SK-N-MC (cell line): Measurements from ENCODE around the gene TTLL10.

ENCODE experiments used
- EZH2 ChIP-seq: fragments of 200-600 bp; sonication (generic); IDR thresholded peaks from one replicate; pipeline ENCODE4 v1.6.1; 2017; ENCODE audit warnings: antibody characterized with exemption
- FOXP2 ChIP-seq: optimal IDR thresholded peaks from 2 replicates; pipeline ENCODE3; 2011; ENCODE audit warnings: mild to moderate bottlenecking, moderate library complexity; ENCODE audit not compliant: insufficient read depth; ENCODE audit errors: extremely low read length, control extremely low read depth
- POLR2AphosphoS5 ChIP-seq: IDR thresholded peaks from 2 replicates; pipeline ENCODE4 v1.6.1; 2012; ENCODE audit warnings: mild to moderate bottlenecking, low read depth, low read length, borderline replicate concordance

DNA sequence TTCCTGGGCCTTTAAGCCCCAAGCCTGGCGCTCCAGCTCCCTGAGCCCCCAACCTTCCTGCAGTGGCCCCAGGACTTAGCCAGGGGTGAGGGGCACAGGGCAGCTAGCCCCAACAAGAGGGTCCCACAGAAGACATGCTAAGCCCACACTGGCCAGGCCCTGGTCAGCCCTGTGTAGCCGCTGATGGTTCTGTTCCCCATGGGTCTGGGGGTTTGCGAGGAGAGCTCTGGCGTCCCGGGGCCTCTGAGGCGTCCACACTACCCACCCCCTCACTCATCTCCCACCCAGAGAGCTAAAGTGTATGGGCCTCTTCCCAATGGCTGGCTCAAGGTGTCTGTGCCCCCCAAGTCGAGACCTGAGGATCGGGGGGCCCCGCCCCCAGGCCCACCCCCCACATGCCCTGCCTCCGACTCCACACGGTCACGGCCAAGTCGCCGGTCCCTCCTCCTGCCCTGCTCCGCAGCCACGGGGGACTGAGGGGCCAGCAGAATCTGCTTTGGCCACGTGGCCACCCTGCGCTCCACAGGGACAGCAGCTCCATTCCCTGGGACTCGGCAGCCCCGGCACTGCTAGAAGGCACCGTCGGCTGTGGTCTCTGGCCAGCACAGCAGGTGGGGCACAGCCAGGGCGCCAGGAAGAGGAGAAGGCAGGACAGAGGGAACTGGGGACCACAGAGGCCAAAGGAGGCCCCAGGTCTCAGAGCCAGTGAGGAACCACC, 24.9 kb downstream of the TTLL10 start:
- TF ChIP-seq POLR2AphosphoS5 (no peak), FOXP2 (no peak), EZH2 (no peak)
